Stomach smooth muscle (tissue), 2 donors: Measurements from ENCODE around the gene C5orf58.

Experiments
- H3K27ac ChIP-seq: one replicate; pipeline ENCODE4 v1.7.0; 2013; ENCODE audit warnings: mild to moderate bottlenecking, low read length, inconsistent platforms
- H3K27me3 ChIP-seq, 2 donors: one replicate each; pipeline ENCODE4 v1.7.0; 2013; ENCODE audit warnings: low read length in 2 of 2; ENCODE audit not compliant: insufficient read depth in 2 of 2, control insufficient read depth in 1 of 2
- H3K36me3 ChIP-seq, 2 donors: one replicate each; pipeline ENCODE4 v1.7.0; 2013; ENCODE audit warnings: low read length in 2 of 2; ENCODE audit not compliant: control insufficient read depth in 2 of 2, insufficient read depth in 2 of 2
- H3K4me1 ChIP-seq: one replicate; pipeline ENCODE4 v1.7.0; 2013; ENCODE audit warnings: low read length; ENCODE audit not compliant: control insufficient read depth, insufficient read depth
- H3K4me3 ChIP-seq, 2 donors: one replicate each; pipeline ENCODE4 v1.7.0; 2013; ENCODE audit warnings: low read length in 2 of 2
- H3K9ac ChIP-seq, 2 donors: one replicate each; pipeline ENCODE4 v1.7.0; 2013; ENCODE audit warnings: low read length in 2 of 2, mild to moderate bottlenecking in 1 of 2
- H3K9me3 ChIP-seq, 2 donors: one replicate each; pipeline ENCODE4 v1.7.0; 2013; ENCODE audit warnings: low read length in 2 of 2; ENCODE audit not compliant: control insufficient read depth in 2 of 2
- donor health status: healthy.
- donor health status: Pancreatic carcinoma.

The C5orf58 gene

GRCh38 chr5:170270293-170271069, 37.7 kb downstream of the C5orf58 start:
- Histone ChIP-seq H3K4me1 (peaks cover 18% of the 10 kb centered on the region), H3K27ac (no peak overlapping the region)

GRCh38 chr5:170273968-170274710, 41.4 kb downstream of the C5orf58 start:
- H3K27ac ChIP-seq: no peak overlapping the region
- no peak overlapping the region for H3K9ac ChIP-seq
- no peaks in the 10 kb centered on the region for H3K36me3 ChIP-seq
- no peaks in the 10 kb centered on the region for H3K27me3 ChIP-seq
- no peak overlapping the region for H3K4me3 ChIP-seq
- peaks cover 4% of the 10 kb centered on the region for H3K4me1 ChIP-seq
- no peaks in the 10 kb centered on the region for H3K9me3 ChIP-seq

More at GRCh38 chr5:170270293-170271069, 37.7 kb downstream of the C5orf58 start:
- H3K9ac ChIP-seq: no peak overlapping the region
- H3K9me3 ChIP-seq: no peaks in the 10 kb centered on the region
- peaks cover 0 to 8% of the 10 kb centered on the region in 2 donors for H3K27me3 ChIP-seq
- H3K4me3 ChIP-seq: no peak overlapping the region
- H3K36me3 ChIP-seq: no peaks in the 10 kb centered on the region

- no peaks in the 10 kb centered on the region for H3K27me3 ChIP-seq
- no peaks in the 10 kb centered on the region for H3K36me3 ChIP-seq
- H3K4me1 ChIP-seq: peaks cover 14% of the 10 kb centered on the region
- no peaks in the 10 kb centered on the region for H3K9me3 ChIP-seq
- no peak overlapping the region for H3K4me3 ChIP-seq
- no peak overlapping the region for H3K9ac ChIP-seq
- no peak overlapping the region for H3K27ac ChIP-seq
These were observed 42.7 kb downstream of the C5orf58 start for GRCh38 chr5:170275376-170275994.

GRCh38 chr5:170276140-170276539, 43.4 kb downstream of the C5orf58 start:
- Histone ChIP-seq H3K27ac (no peak overlapping the region), H3K9ac (no peak overlapping the region), H3K27me3 (no peaks in the 10 kb centered on the region), H3K36me3 (no peaks in the 10 kb centered on the region), H3K4me3 (no peak overlapping the region), H3K4me1 (peaks cover 14% of the 10 kb centered on the region), H3K9me3 (no peaks in the 10 kb centered on the region)

GRCh38 chr5:170277867-170278281, 45.1 kb downstream of the C5orf58 start:
- Histone ChIP-seq H3K27ac (no peak overlapping the region), H3K36me3 (no peaks in the 10 kb centered on the region), H3K4me3 (no peak overlapping the region), H3K9ac (no peak overlapping the region), H3K27me3 (no peaks in the 10 kb centered on the region), H3K4me1 (peaks cover 14% of the 10 kb centered on the region), H3K9me3 (no peaks in the 10 kb centered on the region)

GRCh38 chr5:170278611-170279458, 46.0 kb downstream of the C5orf58 start:
- Histone ChIP-seq H3K9ac (no peak overlapping the region), H3K4me3 (no peak overlapping the region), H3K27ac (no peak overlapping the region), H3K27me3 (no peaks in the 10 kb centered on the region), H3K36me3 (no peaks in the 10 kb centered on the region), H3K9me3 (no peaks in the 10 kb centered on the region), H3K4me1 (peaks cover 13% of the 10 kb centered on the region)

- no peak overlapping the region for H3K9ac ChIP-seq
- no peaks in the 10 kb centered on the region for H3K36me3 ChIP-seq
- no peaks in the 10 kb centered on the region for H3K9me3 ChIP-seq
- peaks cover 11% of the 10 kb centered on the region for H3K4me1 ChIP-seq
- no peak overlapping the region for H3K27ac ChIP-seq
- H3K27me3 ChIP-seq: no peaks in the 10 kb centered on the region
- H3K4me3 ChIP-seq: no peak overlapping the region
These were observed 46.7 kb downstream of the C5orf58 start for GRCh38 chr5:170279459-170279817.

DNA sequence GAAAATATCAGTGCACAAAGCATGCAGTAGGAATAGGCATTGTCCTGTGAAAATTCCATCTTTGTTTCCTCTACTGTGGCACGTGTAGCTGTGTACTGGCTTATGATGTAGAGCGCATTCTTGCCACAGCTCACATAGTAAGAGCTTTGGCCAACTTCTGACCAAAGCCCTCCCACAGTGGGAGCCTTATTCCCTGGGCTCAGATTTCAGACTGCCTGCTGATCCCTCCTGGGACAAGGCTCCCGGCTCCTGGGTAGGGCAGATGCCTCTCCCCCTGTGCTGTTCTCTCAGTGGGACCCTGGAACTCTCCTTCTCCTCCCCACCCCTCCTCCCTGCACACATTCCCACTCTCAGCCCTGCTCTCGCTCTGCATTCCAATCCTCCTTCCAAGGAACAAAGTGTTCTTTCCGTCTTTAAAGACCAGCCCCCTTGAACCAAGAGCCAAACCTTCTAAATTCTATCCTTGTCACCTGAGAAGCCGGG, 47.3 kb downstream of the C5orf58 start:
- Histone ChIP-seq H3K27me3 (no peaks in the 10 kb centered on the region), H3K36me3 (no peaks in the 10 kb centered on the region), H3K9ac (no peak overlapping the region), H3K9me3 (no peaks in the 10 kb centered on the region), H3K27ac (no peak overlapping the region), H3K4me3 (no peak overlapping the region), H3K4me1 (peaks cover 11% of the 10 kb centered on the region)

DNA sequence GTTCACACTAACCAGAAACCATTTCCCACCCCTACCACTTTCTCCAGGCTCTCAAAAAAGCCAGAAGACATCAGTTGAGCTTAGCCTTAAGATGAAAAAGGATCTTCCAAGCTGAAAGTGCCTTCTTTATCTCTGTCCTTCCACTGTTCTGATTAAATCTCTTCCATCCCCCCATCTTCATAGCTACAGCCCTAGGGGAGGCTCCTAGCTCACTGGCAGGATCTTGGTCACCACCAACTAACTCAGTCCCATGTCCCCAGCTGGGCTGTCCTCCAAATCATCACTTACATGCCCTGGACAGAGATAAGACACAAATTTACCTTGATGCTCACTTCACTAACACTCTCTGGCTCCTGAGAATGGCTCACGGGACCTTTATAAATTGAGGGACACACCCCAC, 50.5 kb downstream of the C5orf58 start:
- Histone ChIP-seq H3K27me3 (no peaks in the 10 kb centered on the region), H3K9ac (no peak overlapping the region), H3K4me3 (no peak overlapping the region), H3K9me3 (no peaks in the 10 kb centered on the region), H3K4me1 (peaks cover 15% of the 10 kb centered on the region), H3K27ac (no peak overlapping the region), H3K36me3 (no peaks in the 10 kb centered on the region)

DNA sequence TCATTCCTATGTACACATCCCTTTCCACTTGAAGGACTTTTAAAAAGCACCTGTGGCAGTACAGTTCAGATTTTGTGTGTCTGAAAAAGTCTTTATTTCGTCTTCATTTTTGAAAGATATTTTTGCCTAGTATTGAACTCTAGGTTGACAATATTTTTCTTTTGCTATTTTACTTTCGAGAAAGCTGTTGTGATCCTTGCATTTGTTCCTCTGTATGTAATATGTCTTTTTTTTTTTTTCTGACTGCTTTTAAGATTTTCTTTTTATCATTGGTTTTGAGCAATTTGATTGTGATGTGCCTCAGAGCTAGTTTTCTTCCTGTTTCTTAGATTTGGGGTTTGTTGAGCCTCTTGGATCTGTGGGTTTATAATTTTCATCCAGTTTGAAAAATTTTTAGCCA, 51.4 kb downstream of the C5orf58 start:
- Histone ChIP-seq H3K27ac (no peak overlapping the region), H3K9ac (no peak overlapping the region), H3K9me3 (no peaks in the 10 kb centered on the region), H3K4me1 (peaks cover 21% of the 10 kb centered on the region), H3K4me3 (no peak overlapping the region), H3K27me3 (no peaks in the 10 kb centered on the region), H3K36me3 (no peaks in the 10 kb centered on the region)
